Mesothelial cell of epicardium (in vitro differentiated cells): ENCODE results near the gene EHD2. TPM values are rescaled to one million over a fixed set of nuclear protein-coding genes. Genes with fewer than 3 reads are reported as not detected.

Source experiments
- DNase-seq, 2 experiments: peaks; one replicate each; pipeline ENCODE4 v3.0.0; 2021; ENCODE audit warnings: low spot score in 2 of 2; ENCODE audit not compliant: unreplicated experiment in 2 of 2
- H3K27ac Mint-ChIP-seq: 2 replicates; pipeline ENCODE4 v1.8.0; 2021; ENCODE audit warnings: mixed read lengths
- H3K27me3 Mint-ChIP-seq: 2 replicates; pipeline ENCODE4 v1.8.0; 2021; ENCODE audit warnings: low read depth, mixed read lengths
- H3K36me3 Mint-ChIP-seq: 2 replicates; pipeline ENCODE4 v1.8.0; 2021; ENCODE audit warnings: mixed read lengths
- H3K4me1 Mint-ChIP-seq: 2 replicates; pipeline ENCODE4 v1.8.0; 2021; ENCODE audit warnings: mixed read lengths
- H3K4me3 Mint-ChIP-seq: 2 replicates; pipeline ENCODE4 v1.8.0; 2021; ENCODE audit warnings: mild to moderate bottlenecking, moderate library complexity, mixed read lengths
- H3K9me3 Mint-ChIP-seq: 2 replicates; pipeline ENCODE4 v1.8.0; 2021; ENCODE audit warnings: mixed read lengths
- CTCF ChIP-seq: fragments of 200-600 bp; sonication (generic); IDR thresholded peaks from one replicate; pipeline ENCODE4 v1.5.0; 2021; ENCODE audit warnings: antibody characterized with exemption; ENCODE audit not compliant: unreplicated experiment
- total RNA-seq: library from RNA; stranded (reverse); gene quantifications from 3 replicates; pipeline ENCODE4 v1.2.1, GENCODE V29; 2021

EHD2 gene
- total RNA-seq, 1 donor from 2014 or later = 39.2 TPM

GRCh38 chr19:47693489-47693888, 19.7 kb upstream of the EHD2 start:
- TF ChIP-seq CTCF = no peak
- no peak for DNase-seq
- no peak overlapping the region for H3K4me3 Mint-ChIP-seq
- no peaks in the 10 kb centered on the region for H3K9me3 Mint-ChIP-seq
- peaks cover 23% of the 10 kb centered on the region for H3K36me3 Mint-ChIP-seq
- no peaks in the 10 kb centered on the region for H3K27me3 Mint-ChIP-seq
- no peaks in the 10 kb centered on the region for H3K4me1 Mint-ChIP-seq
- H3K27ac Mint-ChIP-seq = no peak overlapping the region

- no peak for DNase-seq
- H3K4me1 Mint-ChIP-seq = no peaks in the 10 kb centered on the region
- peaks cover 23% of the 10 kb centered on the region for H3K36me3 Mint-ChIP-seq
- H3K27ac Mint-ChIP-seq = no peak overlapping the region
- H3K27me3 Mint-ChIP-seq = no peaks in the 10 kb centered on the region
- H3K9me3 Mint-ChIP-seq = no peaks in the 10 kb centered on the region
- no peak overlapping the region for H3K4me3 Mint-ChIP-seq
- TF ChIP-seq CTCF = no peak
Measured at GRCh38 chr19:47693903-47694302, 19.3 kb upstream of the EHD2 start.

GRCh38 chr19:47694466-47695273, 18.6 kb upstream of the EHD2 start:
- Mint-ChIP-seq H3K36me3 (peaks cover 23% of the 10 kb centered on the region), H3K27ac (no peak overlapping the region), H3K4me1 (no peaks in the 10 kb centered on the region), H3K27me3 (no peaks in the 10 kb centered on the region), H3K4me3 (no peak overlapping the region), H3K9me3 (no peaks in the 10 kb centered on the region)
- DNase-seq = no peak
- TF ChIP-seq CTCF = no peak

- H3K9me3 Mint-ChIP-seq = no peaks in the 10 kb centered on the region
- DNase-seq = no peak
- H3K27me3 Mint-ChIP-seq = no peaks in the 10 kb centered on the region
- peaks cover 27% of the 10 kb centered on the region for H3K36me3 Mint-ChIP-seq
- no peak overlapping the region for H3K4me3 Mint-ChIP-seq
- no peaks in the 10 kb centered on the region for H3K4me1 Mint-ChIP-seq
- TF ChIP-seq CTCF = no peak
- H3K27ac Mint-ChIP-seq = peak overlapping the region; percentile 36
Measured at GRCh38 chr19:47695533-47696262, 17.5 kb upstream of the EHD2 start.

GRCh38 chr19:47696635-47697034, 16.6 kb upstream of the EHD2 start:
- Mint-ChIP-seq H3K9me3 (no peaks in the 10 kb centered on the region), H3K4me1 (no peaks in the 10 kb centered on the region), H3K4me3 (no peak overlapping the region)

More at GRCh38 chr19:47696635-47697034, 16.6 kb upstream of the EHD2 start:
- Mint-ChIP-seq H3K36me3 (peaks cover 23% of the 10 kb centered on the region), H3K27me3 (no peaks in the 10 kb centered on the region), H3K27ac (no peak overlapping the region)
- no peak for TF ChIP-seq CTCF
- DNase-seq = no peak
